Liver (tissue), 9 donors: Measurements from ENCODE around the gene OAS1. TPM values are rescaled to one million over a fixed set of nuclear protein-coding genes. Genes with fewer than 3 reads are reported as not detected.

Experiments
- DNase-seq: peaks from one replicate; pipeline ENCODE4 v3.0.0-alpha.2; 2017; ENCODE audit warnings: low spot score
- H3K27ac ChIP-seq, 2 donors: one replicate each; pipeline ENCODE4 v1.7.0; 2013; ENCODE audit warnings: inconsistent platforms in 2 of 2, low read length in 2 of 2, control low read depth in 1 of 2, low read depth in 1 of 2, mild to moderate bottlenecking in 1 of 2
- H3K27me3 ChIP-seq, 4 donors: one replicate each; pipeline versions ENCODE4 v1.6.1 to v1.7.0; 2013; ENCODE audit warnings: low read length in 3 of 4, inconsistent platforms in 1 of 4, mild to moderate bottlenecking in 1 of 4, moderate library complexity in 1 of 4; ENCODE audit not compliant: control insufficient read depth in 4 of 4, insufficient read depth in 4 of 4
- H3K36me3 ChIP-seq, 4 donors: one replicate each; pipeline versions ENCODE4 v1.6.1 to v1.7.0; 2013; ENCODE audit warnings: low read length in 3 of 4, mild to moderate bottlenecking in 3 of 4, low read depth in 1 of 4, moderate library complexity in 1 of 4; ENCODE audit not compliant: control insufficient read depth in 4 of 4, insufficient read depth in 3 of 4
- H3K4me1 ChIP-seq, 4 donors: one replicate each; pipeline versions ENCODE4 v1.6.1 to v1.7.0; 2013; ENCODE audit warnings: low read length in 3 of 4, mild to moderate bottlenecking in 3 of 4, moderate library complexity in 1 of 4; ENCODE audit not compliant: control insufficient read depth in 4 of 4, insufficient read depth in 4 of 4
- H3K4me3 ChIP-seq, 3 donors: one replicate each; pipeline versions ENCODE4 v1.6.1 to v1.7.0; 2013; ENCODE audit warnings: low read length in 3 of 3, control low read depth in 1 of 3, low read depth in 1 of 3, mild to moderate bottlenecking in 1 of 3
- H3K9ac ChIP-seq, 2 donors: one replicate each; pipeline ENCODE4 v1.7.0; 2013; ENCODE audit warnings: low read length in 2 of 2, mild to moderate bottlenecking in 2 of 2, moderate library complexity in 2 of 2, control low read depth in 1 of 2, low read depth in 1 of 2
- H3K9me3 ChIP-seq, 4 donors: one replicate each; pipeline versions ENCODE4 v1.6.1 to v1.7.0; 2013; ENCODE audit warnings: low read length in 3 of 4; ENCODE audit not compliant: control insufficient read depth in 4 of 4
- EGR1 ChIP-seq, 2 donors: IDR thresholded peaks; 2 replicates each; pipeline ENCODE4 v1.6.1; 2016 to 2018; ENCODE audit warnings: antibody characterized with exemption in 2 of 2, low read depth in 2 of 2
- FOXA1 ChIP-seq: IDR thresholded peaks from 2 replicates; pipeline ENCODE4 v1.6.1; 2016; ENCODE audit warnings: antibody characterized with exemption
- FOXA2 ChIP-seq: IDR thresholded peaks from 2 replicates; pipeline ENCODE4 v1.6.1; 2016; ENCODE audit warnings: antibody characterized with exemption
- GABPA ChIP-seq, 2 donors: IDR thresholded peaks in 1 of 2; conservative IDR thresholded peaks in 1 of 2; 2 replicates each; pipeline ENCODE4 v1.6.1; 2016; ENCODE audit warnings: antibody characterized with exemption in 2 of 2, mild to moderate bottlenecking in 1 of 2, moderate library complexity in 1 of 2
- HNF4A ChIP-seq, 2 donors: conservative IDR thresholded peaks; 2 replicates each; pipeline ENCODE4 v1.6.1; 2016; ENCODE audit warnings: antibody characterized with exemption in 2 of 2, mild to moderate bottlenecking in 2 of 2
- HNF4G ChIP-seq: IDR thresholded peaks from 2 replicates; pipeline ENCODE4 v1.6.1; 2016; ENCODE audit warnings: antibody characterized with exemption
- JUND ChIP-seq, 2 donors: IDR thresholded peaks; 2 replicates each; pipeline ENCODE4 v1.6.1; 2016; ENCODE audit warnings: antibody characterized with exemption in 2 of 2
- RAD21 ChIP-seq, 2 donors: IDR thresholded peaks; 2 replicates each; pipeline ENCODE4 v1.6.1; 2016; ENCODE audit warnings: antibody characterized with exemption in 2 of 2, mild to moderate bottlenecking in 2 of 2
- RXRA ChIP-seq, 2 donors: IDR thresholded peaks; 2 replicates each; pipeline ENCODE4 v1.6.1; 2017 to 2018; ENCODE audit warnings: antibody characterized with exemption in 2 of 2, mild to moderate bottlenecking in 1 of 2
- SP1 ChIP-seq: IDR thresholded peaks from 2 replicates; pipeline ENCODE4 v1.6.1; 2018; ENCODE audit warnings: antibody characterized with exemption, mild to moderate bottlenecking
- TAF1 ChIP-seq: conservative IDR thresholded peaks from 2 replicates; pipeline ENCODE4 v1.6.1; 2016; ENCODE audit warnings: antibody characterized with exemption, mild to moderate bottlenecking
- YY1 ChIP-seq: IDR thresholded peaks from 2 replicates; pipeline ENCODE4 v1.6.1; 2016; ENCODE audit warnings: antibody characterized with exemption, mild to moderate bottlenecking
- ZBTB33 ChIP-seq: IDR thresholded peaks from 2 replicates; pipeline ENCODE4 v1.6.1; 2016; ENCODE audit warnings: antibody characterized with exemption
- WGBS: extraction: QIAGEN DNeasy Blood & Tissue Kit; methylation state at CpG from one replicate; pipeline ENCODE4 v1.1.7; 2013; 5-methylcytosine and 5-hydroxymethylcytosine counted together
- polyA plus RNA-seq, 2 donors: library from polyadenylated mRNA; stranded (reverse) in 1 of 2; unstranded in 1 of 2; fragments of 200-250 nt in 1 of 2; fragments of >200 nt in 1 of 2; fragmentation: Nextera tagmentation in 1 of 2; extraction: Ambion mirVana in 1 of 2; gene quantifications; one replicate each; pipeline versions ENCODE4 v1.2.1 to v1.2.3, GENCODE V29; 2013 to 2015
- total RNA-seq, 2 donors: library from RNA; depleted of rRNA; stranded (reverse); fragments of >200 nt; gene quantifications; one replicate each; pipeline ENCODE4 v1.2.3, GENCODE V29; 2014
- TF ChIP-seq, protein P1 (sequence below): IDR thresholded peaks from 2 replicates; pipeline ENCODE4 v1.6.1; 2016; ENCODE audit warnings: antibody characterized with exemption
- TF ChIP-seq, protein P2 (sequence below): IDR thresholded peaks from 2 replicates; pipeline ENCODE4 v1.6.1; 2016; ENCODE audit warnings: antibody characterized with exemption
- donor health status: healthy.
- donor health status: healthy.
- donor health status: healthy.
- donor health status: healthy.
- donor health status: healthy.

Gene OAS1
- total and polyA plus RNA-seq, 4 donors, result 20.5 to 26.0 (median 23.4) TPM

DNA sequence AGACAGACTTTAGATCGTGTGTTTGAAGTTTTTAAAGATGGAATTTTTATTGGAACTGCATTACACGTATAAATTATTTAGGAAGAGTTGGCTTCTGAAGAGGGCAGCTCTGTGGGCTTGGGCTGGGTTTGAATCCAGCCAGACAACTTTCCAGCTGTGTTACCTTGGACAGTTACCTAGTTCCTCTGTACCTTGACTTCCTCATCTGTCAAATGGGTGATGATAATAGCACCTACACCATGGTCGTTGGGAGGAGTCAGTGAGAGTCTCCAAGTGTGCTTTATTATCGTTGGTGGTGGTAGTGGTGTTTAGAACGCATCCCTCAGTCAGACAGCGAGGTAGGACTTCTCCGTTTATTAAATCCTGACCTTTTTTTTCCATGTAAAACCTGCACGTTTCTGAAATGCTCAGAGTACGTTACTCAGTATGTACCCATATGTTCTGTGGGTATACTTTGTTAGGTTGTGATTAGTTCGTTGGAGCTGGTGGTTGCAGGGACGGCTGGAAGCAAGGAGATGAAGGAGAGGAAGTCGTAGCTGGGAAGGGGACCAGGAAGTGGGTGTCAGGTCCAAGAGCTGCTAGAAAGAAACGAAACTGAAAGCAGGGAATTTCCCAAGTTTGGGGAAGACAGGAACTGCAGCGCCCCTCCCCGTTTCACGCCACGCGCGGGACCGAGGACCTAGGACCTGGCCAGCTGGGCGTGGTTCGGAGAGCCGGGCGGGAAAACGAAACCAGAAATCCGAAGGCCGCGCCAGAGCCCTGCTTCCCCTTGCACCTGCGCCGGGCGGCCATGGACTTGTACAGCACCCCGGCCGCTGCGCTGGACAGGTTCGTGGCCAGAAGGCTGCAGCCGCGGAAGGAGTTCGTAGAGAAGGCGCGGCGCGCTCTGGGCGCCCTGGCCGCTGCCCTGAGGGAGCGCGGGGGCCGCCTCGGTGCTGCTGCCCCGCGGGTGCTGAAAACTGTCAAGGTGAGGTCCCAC lies 31.3 kb downstream of the OAS1 start, which contains the start of gene OAS3 (continued):
- TF ChIP-seq RXRA (IDR thresholded peaks at IDR 0.05) (peak; percentile 53 to 62), YY1 (peak; percentile 78), TAF1 (no peak), FOXA1 (no peak), GABPA (IDR thresholded peaks at IDR 0.05 in 1 of 2, conservative IDR thresholded peaks at IDR 0.05 in 1 of 2) (peak; percentile 31 to 55), EGR1 (IDR thresholded peaks at IDR 0.05; ENCODE audit: low read depth in 2 of 2) (peak; percentile 50 to 86), RAD21 (IDR thresholded peaks at IDR 0.05) (peak; percentile 61 to 70)

DNA sequence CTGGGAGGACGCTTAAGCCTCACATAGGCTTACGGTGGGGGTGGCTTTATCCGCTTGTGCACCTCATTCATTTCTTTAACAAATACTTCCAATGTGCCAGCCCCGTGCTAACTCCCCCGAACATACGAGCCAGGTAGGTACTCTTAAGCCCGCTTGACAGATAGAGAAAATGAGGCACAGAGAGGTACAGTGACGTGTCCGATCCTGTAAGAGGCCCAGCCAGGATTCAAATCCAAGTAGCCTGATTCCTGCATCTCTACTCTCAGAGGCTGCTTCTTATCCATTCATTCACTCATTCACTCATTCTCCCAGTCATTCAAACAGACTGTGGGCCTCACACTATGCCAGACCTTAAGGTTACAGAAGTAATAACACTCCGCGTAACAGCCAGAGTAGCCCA lies 32.0 kb downstream of the OAS1 start:
- no peaks in the 10 kb centered on the region for H3K27me3 ChIP-seq
- TF ChIP-seq RXRA (IDR thresholded peaks at IDR 0.05) (no peak), FOXA2 (no peak), YY1 (no peak), FOXA1 (no peak), HNF4G (no peak)
- TF ChIP-seq, protein P1, sequence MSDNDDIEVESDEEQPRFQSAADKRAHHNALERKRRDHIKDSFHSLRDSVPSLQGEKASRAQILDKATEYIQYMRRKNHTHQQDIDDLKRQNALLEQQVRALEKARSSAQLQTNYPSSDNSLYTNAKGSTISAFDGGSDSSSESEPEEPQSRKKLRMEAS, result no peak
- TF ChIP-seq, protein P2, sequence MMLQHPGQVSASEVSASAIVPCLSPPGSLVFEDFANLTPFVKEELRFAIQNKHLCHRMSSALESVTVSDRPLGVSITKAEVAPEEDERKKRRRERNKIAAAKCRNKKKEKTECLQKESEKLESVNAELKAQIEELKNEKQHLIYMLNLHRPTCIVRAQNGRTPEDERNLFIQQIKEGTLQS, result no peak
- peak overlapping the region; percentile 61 to 66 for H3K27ac ChIP-seq
- DNase-seq, result no peak
- H3K36me3 ChIP-seq, result no peaks in the 10 kb centered on the region
- no peaks in the 10 kb centered on the region for H3K9me3 ChIP-seq
- H3K4me3 ChIP-seq, result peak overlapping the region; percentile 66 to 84 (median 82)
- WGBS, result 17% methylated on average over 11 of the region's 11 CpGs
- peak overlapping the region; percentile 62 to 82 for H3K9ac ChIP-seq
- peaks cover 3 to 18% (median 14%) of the 10 kb centered on the region in 4 donors for H3K4me1 ChIP-seq

- Histone ChIP-seq H3K36me3 (peaks cover 0 to 5% (median 0%) of the 10 kb centered on the region in 4 donors), H3K4me3 (no peak overlapping the region), H3K9me3 (no peaks in the 10 kb centered on the region), H3K27me3 (no peaks in the 10 kb centered on the region), H3K27ac (no peak overlapping the region), H3K4me1 (peaks cover 3 to 18% (median 14%) of the 10 kb centered on the region in 4 donors), H3K9ac (no peak overlapping the region)
- WGBS, result 64% methylated on average over 7 of the region's 7 CpGs
- TF ChIP-seq RXRA (IDR thresholded peaks at IDR 0.05) (no peak), HNF4A (conservative IDR thresholded peaks at IDR 0.05) (no peak), JUND (IDR thresholded peaks at IDR 0.05) (no peak), ZBTB33 (no peak), SP1 (no peak)
- TF ChIP-seq, protein P1, result no peak
- TF ChIP-seq, protein P2, result no peak
- DNase-seq, result no peak
Observed at GRCh38 chr12:112939761-112940381, 33.1 kb downstream of the OAS1 start.
